C4-2B (cell line): ENCODE results near the gene FUNDC2.

Source experiments
- H3K27ac ChIP-seq: fragments of 450-650 bp; 2 replicates; pipeline ENCODE4 v1.5.1; 2017
- ZFX ChIP-seq: fragments of 450-650 bp; IDR thresholded peaks from 2 replicates; pipeline ENCODE4 v1.6.1; 2017
- TF ChIP-seq, protein P1 (sequence below): fragments of 450-650 bp; conservative IDR thresholded peaks from 2 replicates; pipeline ENCODE4 v1.5.1; 2017; ENCODE audit warnings: mild to moderate bottlenecking

Gene FUNDC2

DNA sequence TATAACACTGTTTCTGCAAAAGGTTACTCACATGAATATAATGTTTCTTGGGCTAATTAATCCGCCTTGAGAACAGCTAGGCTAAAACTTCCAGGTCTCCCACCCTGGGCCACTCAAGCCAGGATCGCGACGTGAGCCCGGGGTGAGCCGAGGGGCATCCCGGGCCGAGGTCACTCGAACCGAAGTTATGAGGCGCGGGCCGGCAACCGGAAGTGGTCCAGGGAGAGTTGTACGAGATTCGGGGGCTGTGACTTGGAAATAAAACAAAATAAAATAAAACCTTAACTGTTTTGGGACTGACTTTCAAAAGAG is 44.0 kb downstream of the FUNDC2 start:
- TF ChIP-seq, protein P1, sequence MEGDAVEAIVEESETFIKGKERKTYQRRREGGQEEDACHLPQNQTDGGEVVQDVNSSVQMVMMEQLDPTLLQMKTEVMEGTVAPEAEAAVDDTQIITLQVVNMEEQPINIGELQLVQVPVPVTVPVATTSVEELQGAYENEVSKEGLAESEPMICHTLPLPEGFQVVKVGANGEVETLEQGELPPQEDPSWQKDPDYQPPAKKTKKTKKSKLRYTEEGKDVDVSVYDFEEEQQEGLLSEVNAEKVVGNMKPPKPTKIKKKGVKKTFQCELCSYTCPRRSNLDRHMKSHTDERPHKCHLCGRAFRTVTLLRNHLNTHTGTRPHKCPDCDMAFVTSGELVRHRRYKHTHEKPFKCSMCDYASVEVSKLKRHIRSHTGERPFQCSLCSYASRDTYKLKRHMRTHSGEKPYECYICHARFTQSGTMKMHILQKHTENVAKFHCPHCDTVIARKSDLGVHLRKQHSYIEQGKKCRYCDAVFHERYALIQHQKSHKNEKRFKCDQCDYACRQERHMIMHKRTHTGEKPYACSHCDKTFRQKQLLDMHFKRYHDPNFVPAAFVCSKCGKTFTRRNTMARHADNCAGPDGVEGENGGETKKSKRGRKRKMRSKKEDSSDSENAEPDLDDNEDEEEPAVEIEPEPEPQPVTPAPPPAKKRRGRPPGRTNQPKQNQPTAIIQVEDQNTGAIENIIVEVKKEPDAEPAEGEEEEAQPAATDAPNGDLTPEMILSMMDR = no peak
- peak; percentile 44 for TF ChIP-seq ZFX
- H3K27ac ChIP-seq = peak overlapping the region; percentile 94

DNA sequence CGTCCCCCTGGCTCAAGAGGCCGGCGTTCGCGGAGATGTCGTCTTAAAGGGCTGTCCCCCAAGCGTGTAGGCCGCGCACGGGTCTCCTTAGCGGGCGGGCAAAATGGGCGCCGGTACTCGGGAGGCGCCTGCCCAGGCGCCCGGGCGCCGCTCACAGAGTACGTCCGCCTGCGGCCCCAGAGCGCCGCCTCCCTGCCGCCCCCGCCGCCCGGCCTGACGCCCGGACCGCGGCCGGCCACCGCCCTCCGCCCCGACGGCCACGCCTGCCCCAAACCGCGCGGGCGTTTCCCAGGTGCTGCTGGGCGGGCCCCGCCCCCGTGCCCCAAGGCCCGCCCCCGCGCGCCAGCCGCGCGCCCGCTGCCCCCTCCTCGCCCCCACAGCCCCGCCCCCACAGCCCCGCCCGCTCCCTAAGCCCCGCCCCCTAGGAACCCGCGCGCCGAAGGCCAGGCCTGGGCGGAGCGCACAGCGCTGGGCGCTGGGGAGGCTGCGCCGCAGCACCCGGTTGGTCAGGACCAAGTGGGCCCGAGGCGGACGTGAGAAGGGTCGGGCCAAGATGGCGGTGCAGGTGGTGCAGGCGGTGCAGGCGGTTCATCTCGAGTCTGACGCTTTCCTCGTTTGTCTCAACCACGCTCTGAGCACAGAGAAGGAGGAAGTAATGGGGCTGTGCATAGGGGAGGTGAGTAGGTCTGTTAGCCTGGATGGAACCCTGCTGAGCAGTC is 44.5 kb downstream of the FUNDC2 start, which contains the start of the genes BRCC3, CMC4 and MTCP1:
BRCC3 (plus strand) TSS at position 534 of the 719 bp plus-strand sequence; CDS start at position 554, 20 bp downstream.
CMC4 (minus strand) TSS at position 162 of the 719 bp plus-strand sequence. CDS start 7,113 bp downstream, outside the sequence.
MTCP1 (minus strand) TSS at position 162 of the 719 bp plus-strand sequence. CDS start 5,126 bp downstream, outside the sequence.
- no peak for TF ChIP-seq ZFX
- TF ChIP-seq, protein P1 = no peak
- H3K27ac ChIP-seq = peak within 1 kb of the TSS; percentile 94

DNA sequence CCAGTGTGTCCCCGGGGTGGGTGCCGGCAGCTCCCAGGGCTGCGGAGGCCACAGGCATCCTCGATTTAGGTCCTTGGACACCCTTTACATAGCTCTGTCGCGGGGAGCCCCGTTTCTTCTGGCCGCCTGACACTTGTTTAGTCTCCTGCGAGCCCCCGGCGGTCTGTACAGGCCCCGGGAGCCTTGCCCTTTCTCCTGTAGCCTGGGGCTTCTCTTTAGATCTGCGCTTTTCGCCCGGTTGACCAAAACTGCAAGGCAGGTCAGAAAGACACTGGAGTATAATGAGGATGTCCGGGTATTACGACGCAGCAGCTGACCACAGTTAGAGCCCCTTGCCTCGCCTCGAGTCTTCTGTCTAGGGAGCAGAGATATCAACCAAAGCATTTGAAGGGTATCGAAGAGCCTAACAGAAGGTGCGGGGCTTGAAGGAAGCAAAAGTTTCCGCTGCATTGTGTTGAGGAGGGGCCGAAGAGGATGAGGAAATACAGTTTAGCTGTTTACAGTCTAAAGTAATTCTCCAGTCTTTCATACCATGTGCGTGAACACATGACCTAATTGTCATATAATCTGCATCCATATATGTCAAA is 45.1 kb downstream of the FUNDC2 start:
- TF ChIP-seq ZFX = no peak; the same call in 1 of the 2 replicates
- TF ChIP-seq, protein P1 = no peak
- H3K27ac ChIP-seq = peak overlapping the region; percentile 94

DNA sequence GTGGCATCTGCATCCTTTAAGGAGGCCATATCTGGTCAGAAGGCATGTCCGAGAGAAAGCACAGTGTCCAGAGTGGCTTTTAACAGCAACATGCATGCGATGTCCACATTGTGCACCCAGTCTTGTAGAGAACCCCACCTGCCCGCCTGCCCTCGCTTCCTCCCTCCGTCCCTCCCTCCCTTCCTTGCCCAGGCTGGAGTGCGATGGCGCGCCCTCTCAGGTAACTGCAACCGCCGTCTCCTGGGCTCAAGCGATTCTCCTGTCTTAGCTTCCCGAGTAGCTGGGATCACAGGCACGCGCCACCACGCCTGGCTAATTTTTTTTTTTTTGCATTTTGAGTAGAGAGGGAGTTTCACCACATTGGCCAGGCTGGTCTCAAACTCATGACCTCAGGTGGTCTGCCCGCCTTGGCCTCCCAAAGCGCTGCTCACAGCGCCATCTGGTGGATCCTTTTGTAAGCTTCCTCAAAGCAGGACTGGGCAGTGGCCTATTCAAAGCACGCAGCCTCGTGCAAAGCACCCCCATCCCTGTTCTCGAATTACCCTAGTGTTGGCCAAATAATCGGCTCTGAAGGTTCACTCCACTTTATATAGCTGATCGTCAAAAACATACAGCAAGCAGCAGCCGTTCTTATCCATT is 59.7 kb downstream of the FUNDC2 start:
- TF ChIP-seq, protein P1 = peak; percentile 70
- no peak for TF ChIP-seq ZFX
- no peak overlapping the region for H3K27ac ChIP-seq

DNA sequence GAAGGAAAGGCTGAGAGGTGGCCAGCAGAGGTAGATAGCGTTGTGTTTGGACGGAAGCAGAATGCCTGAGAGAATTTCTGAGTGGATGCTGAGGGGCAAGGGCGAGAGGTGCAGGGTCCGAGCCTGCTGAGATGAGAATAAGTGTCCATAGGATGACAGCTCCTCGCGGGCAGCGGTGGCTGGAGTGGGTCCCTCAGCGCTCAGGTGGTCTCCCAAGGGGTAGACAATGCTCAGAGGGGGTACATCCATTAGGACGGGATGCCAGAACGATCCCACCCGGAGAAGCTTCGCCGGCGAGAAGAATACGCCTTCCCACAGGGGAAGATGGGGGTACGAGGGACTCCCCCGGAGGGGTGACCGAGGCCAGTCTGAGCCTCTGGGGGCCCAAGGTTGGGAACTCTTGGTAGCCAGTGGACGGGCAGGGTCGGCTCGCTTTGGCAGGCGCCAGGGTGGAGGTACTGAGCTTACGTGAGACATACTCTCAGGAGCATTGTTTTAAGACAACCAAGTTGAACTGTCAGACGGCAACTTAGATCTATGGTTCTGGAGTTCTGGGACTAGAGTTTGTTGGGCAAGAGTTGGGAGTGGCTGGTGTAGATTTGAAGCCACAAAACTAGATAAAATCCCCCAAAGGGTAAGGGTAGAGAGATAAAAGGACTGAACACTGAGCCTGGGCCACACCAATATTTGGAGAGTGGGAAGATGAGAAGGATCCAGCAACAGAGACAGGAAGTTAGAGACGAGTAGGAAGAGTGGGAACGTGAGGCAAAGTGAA is 60.5 kb downstream of the FUNDC2 start:
- no peak overlapping the region for H3K27ac ChIP-seq
- TF ChIP-seq, protein P1 = no peak
- TF ChIP-seq ZFX = no peak

DNA sequence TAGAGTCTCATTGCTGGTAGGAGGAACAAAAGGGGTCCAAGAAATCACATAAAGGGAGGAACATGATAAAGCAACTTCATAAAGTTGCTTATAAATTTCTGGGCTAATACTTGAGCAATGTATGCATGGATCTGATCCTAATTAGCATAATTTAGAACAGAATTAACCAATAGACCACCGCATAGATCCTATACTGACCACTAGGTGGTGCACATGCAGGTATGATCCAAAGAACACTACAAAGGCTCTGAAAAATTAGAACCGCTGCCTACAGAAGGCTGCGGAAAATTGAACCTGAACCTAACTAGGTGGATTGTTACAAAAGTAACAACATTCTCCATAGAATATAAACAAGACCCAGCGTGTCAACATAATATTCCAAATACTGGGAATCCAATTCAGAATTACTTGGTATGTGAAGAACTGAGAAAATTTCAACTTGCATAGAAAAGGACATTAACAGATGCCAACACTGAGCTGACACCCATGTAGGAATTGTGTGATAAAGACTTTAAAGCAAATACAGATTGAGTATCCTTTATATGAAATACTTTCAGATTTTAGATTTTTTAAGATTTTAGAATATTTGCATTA is 67.9 kb downstream of the FUNDC2 start:
- H3K27ac ChIP-seq = no peak overlapping the region
- TF ChIP-seq, protein P1 = peak; percentile 74
- TF ChIP-seq ZFX = no peak
